ENCODE measurements around the gene EEF1AKMT2.
"Not testable (repeated sequence)": the region's sequence is repeated elsewhere in the genome, so short reads cannot be mapped to it uniquely, and the experiment has no call there.

EEF1AKMT2 gene

GRCh38 chr10:124755581-124755980, 36.1 kb downstream of the EEF1AKMT2 start:
- TF ChIP-seq CTCF (IDR thresholded peaks at IDR 0.05), result no peak
- no peak for TF ChIP-seq ZFX (IDR thresholded peaks at IDR 0.05; ENCODE audit: borderline replicate concordance)
- H3K27ac ChIP-seq, result no peak overlapping the region

GRCh38 chr10:124754227-124754626, 37.5 kb downstream of the EEF1AKMT2 start:
- no peak for TF ChIP-seq CTCF (IDR thresholded peaks at IDR 0.05)
- TF ChIP-seq ZFX (IDR thresholded peaks at IDR 0.05; ENCODE audit: borderline replicate concordance), result no peak
- H3K27ac ChIP-seq, result no peak overlapping the region

- TF ChIP-seq CTCF (IDR thresholded peaks at IDR 0.05) (no peak), ZFX (IDR thresholded peaks at IDR 0.05; ENCODE audit: borderline replicate concordance) (no peak)
- no peak overlapping the region for H3K27ac ChIP-seq
Observed at GRCh38 chr10:124748953-124749645, 42.6 kb downstream of the EEF1AKMT2 start.

- H3K27ac ChIP-seq, result no peak overlapping the region
- TF ChIP-seq ZFX (IDR thresholded peaks at IDR 0.05; ENCODE audit: borderline replicate concordance) (no peak), CTCF (IDR thresholded peaks at IDR 0.05) (no peak)
Observed at GRCh38 chr10:124748166-124748565, 43.5 kb downstream of the EEF1AKMT2 start.

- no peak overlapping the region for H3K27ac ChIP-seq
- TF ChIP-seq ZFX (IDR thresholded peaks at IDR 0.05; ENCODE audit: borderline replicate concordance) (no peak), CTCF (IDR thresholded peaks at IDR 0.05) (no peak)
Observed at GRCh38 chr10:124747745-124748144, 43.9 kb downstream of the EEF1AKMT2 start.

- TF ChIP-seq ZFX (IDR thresholded peaks at IDR 0.05; ENCODE audit: borderline replicate concordance), result no peak
- H3K27ac ChIP-seq, result no peak overlapping the region
Observed at GRCh38 chr10:124746992-124747391, 44.7 kb downstream of the EEF1AKMT2 start.

GRCh38 chr10:124746447-124746846, 45.2 kb downstream of the EEF1AKMT2 start:
- not testable (repeated sequence) for H3K27ac ChIP-seq

GRCh38 chr10:124745673-124746072, 46.0 kb downstream of the EEF1AKMT2 start:
- H3K27ac ChIP-seq, result peak overlapping the region; percentile 73
- peak; percentile 63 for TF ChIP-seq CTCF (IDR thresholded peaks at IDR 0.05)
- TF ChIP-seq ZFX (IDR thresholded peaks at IDR 0.05; ENCODE audit: borderline replicate concordance), result no peak
